Astrocyte of the spinal cord (primary cell): ENCODE results near the gene SMOC1.

Experiments used
- DNase-seq: peaks from one replicate; pipeline ENCODE4 v3.0.0; 2011; ENCODE audit warnings: low read depth, low spot score
- H3K4me3 ChIP-seq: 2 replicates; pipeline ENCODE4 v1.5.1; 2011; ENCODE audit warnings: low read depth, mild to moderate bottlenecking, low read length, moderate library complexity
- CTCF ChIP-seq: IDR thresholded peaks from 2 replicates; pipeline ENCODE4 v1.5.1; 2012; ENCODE audit warnings: low read depth, mild to moderate bottlenecking, low read length, inconsistent platforms
- in situ Hi-C: cut with HindIII; loops from 2 replicates; pipeline ENCODE4 v1.10.0; 2017; ENCODE audit warnings: low sequenced_read_pairs

SMOC1 gene

DNA sequence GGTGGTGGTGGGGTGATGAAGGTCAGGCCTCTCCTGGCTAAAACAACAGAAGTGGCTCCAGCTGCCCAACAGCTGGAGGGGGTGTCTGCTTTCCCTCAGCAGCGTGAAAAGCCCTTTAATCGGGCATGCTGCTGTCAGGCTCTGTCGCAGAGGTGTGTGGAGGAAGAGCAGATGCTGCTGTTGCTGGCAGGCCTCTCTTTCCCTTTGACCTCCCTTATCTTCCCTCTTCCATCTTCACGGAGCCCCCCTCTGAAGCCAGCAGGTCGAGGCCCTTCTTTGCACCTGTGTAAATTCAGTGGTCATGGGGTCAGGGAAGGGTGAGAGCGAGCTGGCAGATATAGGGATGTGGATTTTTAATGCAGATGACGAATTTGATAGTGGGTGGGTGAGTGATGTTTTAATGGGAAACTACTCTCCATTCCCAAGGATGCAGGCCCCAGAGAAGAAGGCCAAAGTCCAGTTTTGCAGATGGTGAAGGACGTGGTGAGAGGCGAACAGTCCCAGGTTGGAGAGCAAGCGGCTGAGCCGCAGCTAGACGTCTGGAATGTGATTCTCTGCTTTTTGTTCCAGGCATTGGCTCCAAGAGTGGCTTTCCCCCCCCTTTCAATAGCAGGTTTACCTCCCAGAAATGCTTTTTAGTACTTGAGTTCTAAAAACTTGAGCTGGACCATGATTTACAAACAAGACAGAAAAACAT, 64.0 kb downstream of the SMOC1 start:
- TF ChIP-seq CTCF: no peak
- no peak for DNase-seq
- in situ Hi-C loops: no loop called here
- H3K4me3 ChIP-seq: no peak overlapping the region

DNA sequence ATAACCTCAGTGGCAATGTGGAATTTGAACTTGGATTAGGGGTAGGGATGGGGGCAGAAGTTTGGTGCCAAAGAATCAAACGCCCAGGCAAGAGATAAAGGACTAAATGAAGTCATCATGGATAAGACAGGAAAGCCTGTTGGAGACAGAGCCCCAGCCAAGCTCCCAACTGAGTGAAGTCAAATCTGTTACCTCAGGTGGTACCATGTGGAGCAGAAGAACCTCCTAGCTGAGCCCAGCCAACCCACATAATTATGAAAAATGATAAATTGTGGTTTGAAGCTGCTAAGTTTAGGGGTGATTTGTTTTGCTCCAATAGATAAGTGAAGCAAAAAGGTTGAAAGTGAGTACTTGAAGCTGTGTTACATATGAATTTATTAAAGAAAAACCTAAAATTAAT, 66.1 kb downstream of the SMOC1 start:
- in situ Hi-C loops: no loop called here
- no peak overlapping the region for H3K4me3 ChIP-seq
- no peak for TF ChIP-seq CTCF
- DNase-seq: no peak

- H3K4me3 ChIP-seq: no peak overlapping the region
- no peak for TF ChIP-seq CTCF
- peak; percentile 35 for DNase-seq
- in situ Hi-C loops: no loop called here
These were observed 66.7 kb downstream of the SMOC1 start for GRCh38 chr14:69945912-69946311.

DNA sequence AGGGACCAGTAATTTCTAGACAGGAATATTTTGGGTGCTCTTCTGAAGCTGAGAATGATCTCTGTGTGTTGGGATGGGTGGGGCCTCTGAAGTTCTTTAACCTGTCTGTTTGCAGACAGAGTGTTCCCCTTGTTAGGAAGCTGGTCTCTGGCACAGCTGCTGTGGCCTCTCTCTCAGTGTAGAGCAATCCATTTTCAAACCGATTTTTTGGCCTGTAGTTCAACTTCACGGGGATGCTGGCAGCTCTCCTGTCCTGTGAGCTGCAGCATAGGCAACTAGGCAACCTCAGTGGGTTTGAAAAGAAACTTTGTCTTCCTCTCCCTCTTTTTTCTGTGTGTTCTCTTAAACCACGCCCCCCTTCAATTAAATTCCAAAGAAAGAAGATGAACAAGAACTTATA, 69.1 kb downstream of the SMOC1 start:
- H3K4me3 ChIP-seq: no peak overlapping the region
- in situ Hi-C loops: no loop called here
- no peak for TF ChIP-seq CTCF
- no peak for DNase-seq

- no peak overlapping the region for H3K4me3 ChIP-seq
- in situ Hi-C loops: no loop called here
- no peak for DNase-seq
- TF ChIP-seq CTCF: no peak
These were observed 72.0 kb downstream of the SMOC1 start for GRCh38 chr14:69951263-69951662.

DNA sequence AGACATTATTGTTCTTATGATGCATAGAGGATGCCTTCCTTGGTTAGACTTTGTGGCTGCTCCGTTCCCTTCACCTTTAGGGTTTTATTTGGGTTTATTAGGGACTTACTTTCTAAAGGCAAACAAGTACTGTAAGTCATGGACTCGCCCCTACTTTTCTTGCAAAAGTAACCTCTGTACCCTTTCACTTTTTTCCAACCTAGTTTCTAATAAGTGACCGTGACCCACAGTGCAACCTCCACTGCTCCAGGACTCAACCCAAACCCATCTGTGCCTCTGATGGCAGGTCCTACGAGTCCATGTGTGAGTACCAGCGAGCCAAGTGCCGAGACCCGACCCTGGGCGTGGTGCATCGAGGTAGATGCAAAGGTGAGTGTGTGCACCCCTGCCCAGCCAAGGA, 72.7 kb downstream of the SMOC1 start:
- no peak for DNase-seq
- no peak for TF ChIP-seq CTCF
- in situ Hi-C loops: no loop called here

More for the DNA sequence above, 72.7 kb downstream of the SMOC1 start:
- no peak overlapping the region for H3K4me3 ChIP-seq
